NCI-H82 treated with DMSO at 0.1 percent for 48 hours (cell line): ENCODE data around the gene THTPA.
A peak's percentile ranks its signal among the peaks of the same experiment; 100 is the strongest.
"Not testable (repeated sequence)": the region's sequence is repeated elsewhere in the genome, so short reads cannot be mapped to it uniquely, and the experiment has no call there.

Experiments used
- DNase-seq: peaks from one replicate; lab custom pipeline; 2025; ENCODE audit not compliant: unreplicated experiment; lab: John Stamatoyannopoulos, UW

Gene THTPA

GRCh38 chr14:23532658-23533057 lies 23.4 kb upstream of the THTPA start:
- DNase-seq: no peak

- no peak for DNase-seq
These were observed 22.2 kb upstream of the THTPA start for GRCh38 chr14:23533652-23534435.

GRCh38 chr14:23535943-23536342 lies 20.1 kb upstream of the THTPA start:
- no peak for DNase-seq

GRCh38 chr14:23536494-23536893 lies 19.6 kb upstream of the THTPA start:
- no peak for DNase-seq

- DNase-seq: not testable (repeated sequence)
These were observed 19.2 kb upstream of the THTPA start for GRCh38 chr14:23536906-23537305.

- peak; percentile 26 for DNase-seq
These were observed 18.6 kb upstream of the THTPA start for GRCh38 chr14:23537351-23538049.

GRCh38 chr14:23538050-23538718 lies 17.9 kb upstream of the THTPA start:
- DNase-seq: no peak

GRCh38 chr14:23538785-23539184 lies 17.3 kb upstream of the THTPA start:
- peak; percentile 36 for DNase-seq

GRCh38 chr14:23539248-23540140 lies 16.6 kb upstream of the THTPA start:
- DNase-seq: no peak

- DNase-seq: no peak
These were observed 16.0 kb upstream of the THTPA start for GRCh38 chr14:23540141-23540469.

GRCh38 chr14:23542261-23542660 lies 13.8 kb upstream of the THTPA start:
- DNase-seq: no peak

- DNase-seq: no peak
These were observed 12.7 kb upstream of the THTPA start for GRCh38 chr14:23543403-23543802.

- peak; percentile 84 for DNase-seq
These were observed 11.3 kb upstream of the THTPA start for GRCh38 chr14:23544511-23545447.

- DNase-seq: no peak
These were observed 10.2 kb upstream of the THTPA start for GRCh38 chr14:23545740-23546365.

- DNase-seq: no peak
These were observed 9.5 kb upstream of the THTPA start for GRCh38 chr14:23546450-23547035.

GRCh38 chr14:23547924-23548323 lies 8.1 kb upstream of the THTPA start:
- no peak for DNase-seq

GRCh38 chr14:23548351-23549318 lies 7.4 kb upstream of the THTPA start:
- DNase-seq: no peak
